Measurements from ENCODE around the gene PAH.

GRCh38 chr12:102964872-102965271, 47.8 kb upstream of the PAH start:
- TF ChIP-seq CTCF (IDR thresholded peaks at IDR 0.05) (no peak), POLR2A (IDR thresholded peaks at IDR 0.05) (no peak)

Data from breast epithelium (tissue), 3 donors.